ENCODE results near the gene ALCAM. TPM values are rescaled to one million over a fixed set of nuclear protein-coding genes. Genes with fewer than 3 reads are reported as not detected.

The ALCAM gene
- total RNA-seq, 3 donors from 2014 or later, result 12.6 to 23.7 (median 14.8) TPM

GRCh38 chr3:105351821-105352220 lies 14.9 kb upstream of the ALCAM start:
- Histone ChIP-seq H3K9me3 (no peaks in the 10 kb centered on the region), H3K36me3 (ENCODE audit: low read depth) (no peaks in the 10 kb centered on the region), H3K4me3 (no peak overlapping the region), H3K4me1 (ENCODE audit: low read depth) (peaks cover 4% of the 10 kb centered on the region)
- no peak for TF ChIP-seq CTCF (IDR thresholded peaks at IDR 0.05)
- ATAC-seq, result no peak
- intact Hi-C loops (cut with DNase I, micrococcal nuclease), result no loop called here
- DNase-seq, result no peak

GRCh38 chr3:105352976-105353375 lies 13.7 kb upstream of the ALCAM start:
- Histone ChIP-seq H3K4me1 (ENCODE audit: low read depth) (peaks cover 4% of the 10 kb centered on the region), H3K4me3 (no peak overlapping the region), H3K36me3 (ENCODE audit: low read depth) (no peaks in the 10 kb centered on the region), H3K9me3 (no peaks in the 10 kb centered on the region)
- ATAC-seq (no peak), DNase-seq (no peak)
- no peak for TF ChIP-seq CTCF (IDR thresholded peaks at IDR 0.05)
- intact Hi-C loops (cut with DNase I, micrococcal nuclease), result no loop called here

- ATAC-seq (no peak), DNase-seq (peak in 1 of 3 donors; percentile 2)
Measured at GRCh38 chr3:105353485-105354161, 13.1 kb upstream of the ALCAM start.

GRCh38 chr3:105354429-105354828 lies 12.3 kb upstream of the ALCAM start:
- no peak overlapping the region for H3K4me3 ChIP-seq
- no peak for DNase-seq
- intact Hi-C loops (cut with DNase I, micrococcal nuclease), result no loop called here

More at GRCh38 chr3:105353485-105354161, 13.1 kb upstream of the ALCAM start:
- H3K36me3 ChIP-seq (ENCODE audit: low read depth), result no peaks in the 10 kb centered on the region
- TF ChIP-seq CTCF (IDR thresholded peaks at IDR 0.05), result no peak
- H3K4me3 ChIP-seq, result no peak overlapping the region
- H3K9me3 ChIP-seq, result no peaks in the 10 kb centered on the region
- intact Hi-C loops (cut with DNase I, micrococcal nuclease), result no loop called here
- H3K4me1 ChIP-seq (ENCODE audit: low read depth), result peaks cover 4% of the 10 kb centered on the region

GRCh38 chr3:105355408-105356061 lies 11.2 kb upstream of the ALCAM start:
- Histone ChIP-seq H3K9me3 (no peaks in the 10 kb centered on the region), H3K4me3 (no peak overlapping the region), H3K4me1 (ENCODE audit: low read depth) (peaks cover 4% of the 10 kb centered on the region), H3K36me3 (ENCODE audit: low read depth) (no peaks in the 10 kb centered on the region)
- no peak for DNase-seq
- ATAC-seq, result no peak
- no peak for TF ChIP-seq CTCF (IDR thresholded peaks at IDR 0.05)
- intact Hi-C loops (cut with DNase I, micrococcal nuclease), result no loop called here

More at GRCh38 chr3:105354429-105354828, 12.3 kb upstream of the ALCAM start:
- peaks cover 4% of the 10 kb centered on the region for H3K4me1 ChIP-seq (ENCODE audit: low read depth)
- H3K36me3 ChIP-seq (ENCODE audit: low read depth), result no peaks in the 10 kb centered on the region
- no peak for TF ChIP-seq CTCF (IDR thresholded peaks at IDR 0.05)
- ATAC-seq, result no peak
- H3K9me3 ChIP-seq, result no peaks in the 10 kb centered on the region
